H1 (cell line): Measurements from ENCODE around the gene ZNF175. TPM values are rescaled to one million over a fixed set of nuclear protein-coding genes. Genes with fewer than 3 reads are reported as not detected.

Experiments
- CTCF ChIA-PET: fragments of 300-600 bp; sonication (Branson Sonifier 250); formaldehyde crosslinking; loops from one replicate; lab custom pipeline; 2021; ENCODE audit not compliant: partially characterized antibody; lab: Charles Lee
- POLR2A ChIA-PET: fragments of 300-600 bp; sonication (Branson Sonifier 250); formaldehyde crosslinking; loops from one replicate; lab custom pipeline; 2021; ENCODE audit warnings: inconsistent platforms; ENCODE audit not compliant: partially characterized antibody; lab: Charles Lee
- DNase-seq, 2 experiments: peaks; one replicate each; pipeline versions ENCODE4 v3.0.0 to v3.0.0-alpha.2; 2010 to 2022; ENCODE audit warnings: low spot score in 2 of 2, low read depth in 1 of 2, mixed read lengths in 1 of 2
- FAIRE-seq: peaks from 2 replicates; lab custom pipeline; 2011; peaks lifted over from hg19 to GRCh38; lab: Jason Lieb, UNC
- H2AFZ ChIP-seq: 2 replicates; pipeline ENCODE4 v1.8.1; 2012; ENCODE audit warnings: low read length, inconsistent platforms
- H2AK5ac ChIP-seq: 2 replicates; pipeline ENCODE4 v1.6.1; 2013; ENCODE audit warnings: low read depth, low read length
- H2BK120ac ChIP-seq: replicated peaks from 2 replicates; pipeline ENCODE3; 2013; ENCODE audit warnings: low read depth, low read length, inconsistent platforms
- H2BK12ac ChIP-seq: 2 replicates; pipeline ENCODE4 v1.6.1; 2013; ENCODE audit warnings: low read depth, low read length
- H2BK15ac ChIP-seq: 2 replicates; pipeline ENCODE4 v1.6.1; 2013; ENCODE audit warnings: low read length
- H2BK20ac ChIP-seq: 2 replicates; pipeline ENCODE4 v1.6.1; 2013; ENCODE audit warnings: low read length
- H2BK5ac ChIP-seq: 2 replicates; pipeline ENCODE4 v1.6.1; 2013; ENCODE audit warnings: low read depth, low read length
- H3K14ac ChIP-seq: 2 replicates; pipeline ENCODE4 v1.6.1; 2013; ENCODE audit warnings: inconsistent platforms; ENCODE audit not compliant: insufficient read length
- H3K18ac ChIP-seq: 2 replicates; pipeline ENCODE4 v1.6.1; 2013; ENCODE audit warnings: low read length; ENCODE audit errors: extremely low read depth
- H3K23ac ChIP-seq: 2 replicates; pipeline ENCODE4 v1.6.1; 2013; ENCODE audit warnings: inconsistent platforms; ENCODE audit not compliant: insufficient read length
- H3K23me2 ChIP-seq: 2 replicates; pipeline ENCODE4 v1.6.1; 2013; ENCODE audit warnings: low read depth, low read length
- H3K27ac ChIP-seq: 2 replicates; pipeline ENCODE4 v1.6.1; 2011; ENCODE audit warnings: low read depth, low read length, inconsistent platforms
- H3K27me3 ChIP-seq, 4 experiments: replicated peaks in 1 of 4; 1 replicate in 1 of 4; 2 replicates in 3 of 4; pipeline versions ENCODE4 v1.6.1 to v1.8.1; 2011 to 2013; ENCODE audit warnings: low read length in 3 of 4, mild to moderate bottlenecking in 3 of 4, inconsistent platforms in 2 of 4, mixed read lengths in 2 of 4, moderate library complexity in 1 of 4; ENCODE audit not compliant: control insufficient read depth in 3 of 4, insufficient read depth in 3 of 4; ENCODE audit errors: extremely low read depth in 1 of 4
- H3K36me3 ChIP-seq, 4 experiments: 2 replicates each; pipeline versions ENCODE4 v1.6.1 to v1.8.1; 2011 to 2013; ENCODE audit warnings: mild to moderate bottlenecking in 4 of 4, low read length in 3 of 4, moderate library complexity in 2 of 4, control low read depth in 1 of 4, inconsistent platforms in 1 of 4; ENCODE audit not compliant: insufficient read depth in 4 of 4, control insufficient read depth in 2 of 4
- H3K4ac ChIP-seq: replicated peaks from 2 replicates; pipeline ENCODE3; 2013; ENCODE audit warnings: low read length, low read depth, mixed read lengths, inconsistent platforms; ENCODE audit not compliant: insufficient read length
- H3K4me1 ChIP-seq, 4 experiments: replicated peaks in 1 of 4; 1 replicate in 1 of 4; 2 replicates in 3 of 4; pipeline versions ENCODE4 v1.6.1 to v1.8.1; 2011 to 2013; ENCODE audit warnings: low read length in 3 of 4, inconsistent platforms in 2 of 4, mixed read lengths in 1 of 4; ENCODE audit not compliant: insufficient read depth in 4 of 4, control insufficient read depth in 3 of 4
- H3K4me2 ChIP-seq, 2 experiments: 2 replicates each; pipeline versions ENCODE4 v1.6.1 to v1.8.1; 2011 to 2013; ENCODE audit warnings: low read depth in 2 of 2, low read length in 2 of 2, control low read depth in 1 of 2, inconsistent platforms in 1 of 2, mild to moderate bottlenecking in 1 of 2; ENCODE audit not compliant: insufficient read depth in 1 of 2
- H3K4me3 ChIP-seq, 4 experiments: fragments of 200-600, 300-600 bp in 1 of 4; sonication (generic), shearing (Covaris generic), sonication (Bioruptor Twin) in 1 of 4; 2 replicates each; pipeline versions ENCODE4 v1.5.1 to v1.8.1; 2011 to 2016; ENCODE audit warnings: low read length in 4 of 4, low read depth in 3 of 4, control low read depth in 2 of 4, inconsistent platforms in 2 of 4, mild to moderate bottlenecking in 2 of 4, mixed read lengths in 1 of 4, moderate library complexity in 1 of 4; ENCODE audit not compliant: insufficient read depth in 2 of 4; ENCODE audit errors: extremely low read depth in 1 of 4
- H3K56ac ChIP-seq: replicated peaks from 2 replicates; pipeline ENCODE3; 2013; ENCODE audit warnings: low read depth, mild to moderate bottlenecking, mixed read lengths, low read length, inconsistent platforms; ENCODE audit not compliant: insufficient read length
- H3K79me1 ChIP-seq: 2 replicates; pipeline ENCODE4 v1.6.1; 2013; ENCODE audit warnings: low read depth, low read length, control low read depth
- H3K79me2 ChIP-seq, 2 experiments: 2 replicates each; pipeline versions ENCODE4 v1.6.1 to v1.8.1; 2012 to 2013; ENCODE audit warnings: low read length in 2 of 2, mild to moderate bottlenecking in 2 of 2, inconsistent platforms in 1 of 2; ENCODE audit not compliant: insufficient read depth in 2 of 2, control insufficient read depth in 1 of 2
- H3K9ac ChIP-seq, 4 experiments: replicated peaks in 1 of 4; 1 replicate in 1 of 4; 2 replicates in 3 of 4; pipeline versions ENCODE4 v1.6.1 to v1.8.1; 2011 to 2013; ENCODE audit warnings: low read depth in 3 of 4, low read length in 3 of 4, control low read depth in 2 of 4, mild to moderate bottlenecking in 2 of 4, moderate library complexity in 2 of 4, inconsistent platforms in 1 of 4; ENCODE audit errors: extremely low read depth in 1 of 4
- H3K9me3 ChIP-seq, 2 experiments: 2 replicates each; pipeline versions ENCODE4 v1.6.1 to v1.8.1; 2012 to 2013; ENCODE audit warnings: mild to moderate bottlenecking in 2 of 2, moderate library complexity in 2 of 2, control low read depth in 1 of 2, inconsistent platforms in 1 of 2, low read depth in 1 of 2, low read length in 1 of 2, mixed read lengths in 1 of 2; ENCODE audit not compliant: insufficient read depth in 2 of 2
- H4K20me1 ChIP-seq, 2 experiments: replicated peaks in 1 of 2; 2 replicates each; pipeline versions ENCODE3 to v1.8.1; 2011 to 2013; ENCODE audit warnings: inconsistent platforms in 2 of 2, low read length in 2 of 2, mild to moderate bottlenecking in 1 of 2; ENCODE audit not compliant: insufficient read depth in 2 of 2, control insufficient read depth in 1 of 2
- H4K5ac ChIP-seq: 2 replicates; pipeline ENCODE4 v1.6.1; 2013; ENCODE audit warnings: low read length, low read depth, mixed read lengths, inconsistent platforms; ENCODE audit not compliant: insufficient read length
- H4K8ac ChIP-seq: 2 replicates; pipeline ENCODE4 v1.8.0; 2013; ENCODE audit warnings: mild to moderate bottlenecking, moderate library complexity, low read length, inconsistent platforms; ENCODE audit not compliant: insufficient read depth; ENCODE audit errors: extremely low read depth
- H4K91ac ChIP-seq: replicated peaks from 2 replicates; pipeline ENCODE3; 2013; ENCODE audit warnings: low read length, mixed read lengths, inconsistent platforms; ENCODE audit not compliant: insufficient read length
- ASH2L ChIP-seq: fragments of 200-600, 300-600 bp; sonication (generic); IDR thresholded peaks from one replicate; pipeline ENCODE4 v1.7.1; 2017; ENCODE audit warnings: low read length
- HDAC2 ChIP-seq, 2 experiments: fragments of 300-600 bp in 1 of 2; sonication (generic) in 1 of 2; IDR thresholded peaks; 2 replicates each; pipeline ENCODE4 v1.6.1; 2011 to 2012; ENCODE audit warnings: low read depth in 2 of 2, low read length in 2 of 2, mild to moderate bottlenecking in 2 of 2, moderate library complexity in 2 of 2, borderline replicate concordance in 1 of 2, inconsistent platforms in 1 of 2
- JUN ChIP-seq: IDR thresholded peaks from 2 replicates; pipeline ENCODE4 v1.6.1; 2011; ENCODE audit warnings: low read depth, mild to moderate bottlenecking, improper control_type of control experiment, low read length
- KDM4A ChIP-seq: IDR thresholded peaks from one replicate; pipeline ENCODE4 v1.7.1; 2012; ENCODE audit warnings: low read depth, mild to moderate bottlenecking, moderate library complexity, low read length, inconsistent platforms; ENCODE audit not compliant: severe bottlenecking
- MAX ChIP-seq: IDR thresholded peaks from 2 replicates; pipeline ENCODE4 v1.6.1; 2012; ENCODE audit warnings: inconsistent platforms
- PHF8 ChIP-seq: fragments of 200-600 bp; sonication (generic); conservative IDR thresholded peaks from 2 replicates; pipeline ENCODE4 v1.7.1; 2012; ENCODE audit warnings: low read depth, mild to moderate bottlenecking, inconsistent platforms, low read length, moderate library complexity
- POU5F1 ChIP-seq: IDR thresholded peaks from 2 replicates; pipeline ENCODE4 v1.6.1; 2011; ENCODE audit warnings: low read depth, mild to moderate bottlenecking, low read length, moderate library complexity
- SIN3A ChIP-seq, 2 experiments: IDR thresholded peaks in 1 of 2; conservative IDR thresholded peaks in 1 of 2; 2 replicates each; pipeline ENCODE4 v1.6.1; 2011 to 2012; ENCODE audit warnings: low read length in 2 of 2, improper control_type of control experiment in 1 of 2, low read depth in 1 of 2, mild to moderate bottlenecking in 1 of 2
- SP1 ChIP-seq: IDR thresholded peaks from 2 replicates; pipeline ENCODE4 v1.6.1; 2011; ENCODE audit warnings: low read depth, low read length
- TAF1 ChIP-seq: IDR thresholded peaks from 2 replicates; pipeline ENCODE4 v1.6.1; 2011; ENCODE audit warnings: mild to moderate bottlenecking, low read depth, low read length
- WGBS, 2 experiments: shearing (Covaris generic) in 1 of 2; methylation state at CpG; one replicate each; pipeline versions ENCODE4 v1.1.6 to v1.1.7; 2013 to 2015; ENCODE audit warnings: low lambda C conversion rate in 2 of 2, mixed read lengths in 2 of 2, inconsistent platforms in 1 of 2, low coverage in 1 of 2, missing lambda C conversion rate in 1 of 2; ENCODE audit not compliant: insufficient replicate concordance in 2 of 2, insufficient coverage in 1 of 2, insufficient read length in 1 of 2; ENCODE audit errors: extremely low coverage in 1 of 2, missing lambda C conversion rate in 1 of 2; 5-methylcytosine and 5-hydroxymethylcytosine counted together
- polyA plus RNA-seq, 7 experiments: library from polyadenylated mRNA; depleted of rRNA in 3 of 7; stranded (reverse) in 5 of 7; unstranded in 2 of 7; fragments of >200 nt in 5 of 7; fragments of 200-250 nt in 2 of 7; gene quantifications; 1 replicate in 5 of 7; 2 replicates in 1 of 7; 4 replicates in 1 of 7; pipeline versions ENCODE4 v1.2.1 to v1.2.3, GENCODE V29; 2011 to 2013; ENCODE audit warnings: missing spikeins in 2 of 7, mixed read lengths in 2 of 7
- total RNA-seq: library from RNA; stranded (reverse); fragmentation: NEBNext Ultra II Directional; extraction: Animal tissue kit (Norgen Biotek cat#: 25700); gene quantifications from 2 replicates; pipeline ENCODE4 v1.2.1, GENCODE V29; 2021

ZNF175 gene
- total and polyA plus RNA-seq, 2 of the 8 experiments (the other 6 are each of a cell fraction or from before 2014, with no cell fraction given) = 1.7 to 11.1 TPM

GRCh38 chr19:51593969-51594773 lies 23.1 kb downstream of the ZNF175 start:
- Histone ChIP-seq H3K36me3 (no peaks in the 10 kb centered on the region), H2AK5ac (no peak overlapping the region), H3K9ac (peak overlapping the region in 3 of 4 experiments; percentile 49 to 74 (median 59); a peak in 4 of 7 replicates), H4K20me1 (no peaks in the 10 kb centered on the region), H2AFZ (peak overlapping the region; percentile 99), H3K9me3 (peaks cover 6 to 15% of the 10 kb centered on the region in 2 experiments; a peak in 2 of 4 replicates), H3K18ac (0 out of 2 replicates have a peak overlapping the region, but pooled peaks have one; percentile 38), H4K8ac (peak overlapping the region; percentile 84), H2BK15ac (no peak overlapping the region), H3K56ac (no peak overlapping the region), H3K79me1 (no peaks in the 10 kb centered on the region), H2BK120ac (no peak overlapping the region), H2BK5ac (peak overlapping the region; percentile 23; the same call in 1 of the 2 replicates), H3K4me2 (peak overlapping the region; percentile 86 to 95), H3K4me3 (peak overlapping the region; percentile 72 to 85 (median 76)), H3K4ac (no peak overlapping the region), H3K79me2 (no peaks in the 10 kb centered on the region), H3K4me1 (peaks cover 0 to 7% (median 4%) of the 10 kb centered on the region in 4 experiments; a peak in 4 of 7 replicates), H3K23ac (no peak overlapping the region), H4K91ac (no peak overlapping the region), H2BK12ac (no peak overlapping the region), H3K27me3 (0 out of 7 replicates have a peak, but pooled peaks cover 0 to 2% (median 0%) of the 10 kb centered on the region in 4 experiments), H3K14ac (no peak overlapping the region), H2BK20ac (no peak overlapping the region), H3K23me2 (peaks cover 9% of the 10 kb centered on the region), H3K27ac (no peak overlapping the region), H4K5ac (no peak overlapping the region)
- WGBS, 2 experiments = 2% methylated on average over 59 of the region's 61 CpGs; no CpG with 5 or more reads in 1 of the 2 experiments
- CTCF ChIA-PET = interaction anchor here (0.5 to 4.0 kb wide), 3 partner anchors 13 to 1797 kb away, joined by 3 to 23 read pairs (median 3); no protein-coding TSS in a partner anchor
- POLR2A ChIA-PET = interaction anchor here (2.0 kb wide), 1 partner anchor 10 kb away, joined by 5 read pairs; no protein-coding TSS in a partner anchor
- FAIRE-seq = peak; percentile 19
- DNase-seq = peak; percentile 87 to 94
- TF ChIP-seq ASH2L (peak; percentile 56), HDAC2 (IDR thresholded peaks at IDR 0.05; ENCODE audit: borderline replicate concordance in 1 of 2, low read depth in 2 of 2, low read length in 2 of 2) (peak in 1 of 2 experiments; percentile 23; a peak in 1 of 4 replicates), SP1 (no peak), JUN (no peak), POU5F1 (no peak), SIN3A (conservative IDR thresholded peaks at IDR 0.05 in 1 of 2, IDR thresholded peaks at IDR 0.05 in 1 of 2; ENCODE audit: low read depth in 1 of 2, low read length in 2 of 2) (peak; percentile 32 to 86; a peak in 2 of 4 replicates), PHF8 (peak; percentile 15; the same call in 1 of the 2 replicates), MAX (peak; percentile 56), TAF1 (peak; percentile 53; the same call in 1 of the 2 replicates), KDM4A (peak; percentile 75)
